K562 (cell line): ENCODE results near the gene FAM20B. TPM values are rescaled to one million over a fixed set of nuclear protein-coding genes. Genes with fewer than 3 reads are reported as not detected.

ENCODE experiments used
- CBFA2T2 ChIP-seq: fragments of 450-650 bp; conservative IDR thresholded peaks from 2 replicates; pipeline ENCODE4 v1.6.1; 2017; ENCODE audit warnings: mild to moderate bottlenecking
- CHD4 ChIP-seq: fragments of 200-600 bp; sonication (generic); IDR thresholded peaks from 3 replicates; pipeline ENCODE4 v1.6.1; 2012; ENCODE audit warnings: low read depth, mild to moderate bottlenecking, mixed read lengths, low read length, inconsistent platforms; ENCODE audit not compliant: insufficient read depth, insufficient replicate concordance, poor library complexity, severe bottlenecking
- FOXO4 ChIP-seq: fragments of 450-650 bp; formaldehyde crosslinking; IDR thresholded peaks from 2 replicates; pipeline ENCODE4 v1.4.0; 2020; ENCODE audit warnings: mild to moderate bottlenecking, moderate library complexity
- MXD1 ChIP-seq: fragments of 250-450 bp; sonication (Bioruptor Pico); IDR thresholded peaks from 2 replicates; pipeline ENCODE4 v1.8.0; 2021; ENCODE audit warnings: borderline replicate concordance, mild to moderate bottlenecking, moderate library complexity; ENCODE audit not compliant: poor library complexity, severe bottlenecking
- MYNN ChIP-seq, 2 experiments: sonication (generic); formaldehyde crosslinking in 1 of 2; IDR thresholded peaks; 2 replicates each; pipeline versions ENCODE4 v1.5.0 to v1.6.1; 2016 to 2020; ENCODE audit warnings: antibody characterized with exemption in 1 of 2, missing genetic modification reagents in 1 of 2
- NFIC ChIP-seq: fragments of 450-650 bp; IDR thresholded peaks from 2 replicates; pipeline ENCODE4 v1.6.1; 2017; ENCODE audit warnings: mild to moderate bottlenecking, inconsistent platforms
- TCF3 ChIP-seq: sonication (generic); formaldehyde crosslinking; IDR thresholded peaks from 2 replicates; pipeline ENCODE4 v1.4.0; 2020; ENCODE audit warnings: mild to moderate bottlenecking, missing genetic modification reagents
- TRIM24 ChIP-seq, 2 experiments: fragments of 450-650 bp; IDR thresholded peaks; 2 replicates each; pipeline ENCODE4 v1.6.1; 2016
- ZBTB33 ChIP-seq: sonication (generic); formaldehyde crosslinking; IDR thresholded peaks from 2 replicates; pipeline ENCODE4 v1.8.1; 2023; ENCODE audit warnings: mild to moderate bottlenecking, missing genetic modification reagents
- ZBTB40 ChIP-seq, 2 experiments: fragments of 450-650 bp in 1 of 2; sonication (generic) in 1 of 2; formaldehyde crosslinking in 1 of 2; IDR thresholded peaks; 2 replicates each; pipeline versions ENCODE4 v1.7.1 to v1.9.0; 2016 to 2022; ENCODE audit warnings: inconsistent platforms in 1 of 2, mild to moderate bottlenecking in 1 of 2, missing genetic modification reagents in 1 of 2
- ZNF778 ChIP-seq: fragments of 450-650 bp; formaldehyde crosslinking; IDR thresholded peaks from 2 replicates; pipeline ENCODE4 v1.4.0; 2020; ENCODE audit warnings: mild to moderate bottlenecking, moderate library complexity
- polyA plus RNA-seq, 8 experiments: library from polyadenylated mRNA; depleted of rRNA in 4 of 8; stranded (reverse) in 5 of 8; unstranded in 3 of 8; fragments of >200 nt; fragmentation: Nextera tagmentation in 2 of 8; fragmentation: Illumina TruSeq in 1 of 8; extraction: Ambion mirVana in 2 of 8; extraction: Trizol in 1 of 8; gene quantifications; 2 replicates each; pipeline versions ENCODE4 v1.2.1 to v1.2.3, GENCODE V29; 2011 to 2014; ENCODE audit warnings: inconsistent platforms in 1 of 8, missing spikeins in 1 of 8
- total RNA-seq, 7 experiments: library from RNA; depleted of rRNA in 6 of 7; stranded (reverse); fragments of >200 nt in 6 of 7; fragmentation: Illumina TruSeq in 2 of 7; extraction: Trizol in 2 of 7; gene quantifications; 2 replicates each; pipeline versions ENCODE4 v1.2.1 to v1.2.3, GENCODE V29; 2011 to 2021; ENCODE audit warnings: low replicate concordance in 1 of 7

FAM20B gene
- total and polyA plus RNA-seq, 9 of the 15 experiments (the other 6 are each of a cell fraction or from before 2014, with no cell fraction given), result 7.2 to 67.5 (median 42.9) TPM

DNA sequence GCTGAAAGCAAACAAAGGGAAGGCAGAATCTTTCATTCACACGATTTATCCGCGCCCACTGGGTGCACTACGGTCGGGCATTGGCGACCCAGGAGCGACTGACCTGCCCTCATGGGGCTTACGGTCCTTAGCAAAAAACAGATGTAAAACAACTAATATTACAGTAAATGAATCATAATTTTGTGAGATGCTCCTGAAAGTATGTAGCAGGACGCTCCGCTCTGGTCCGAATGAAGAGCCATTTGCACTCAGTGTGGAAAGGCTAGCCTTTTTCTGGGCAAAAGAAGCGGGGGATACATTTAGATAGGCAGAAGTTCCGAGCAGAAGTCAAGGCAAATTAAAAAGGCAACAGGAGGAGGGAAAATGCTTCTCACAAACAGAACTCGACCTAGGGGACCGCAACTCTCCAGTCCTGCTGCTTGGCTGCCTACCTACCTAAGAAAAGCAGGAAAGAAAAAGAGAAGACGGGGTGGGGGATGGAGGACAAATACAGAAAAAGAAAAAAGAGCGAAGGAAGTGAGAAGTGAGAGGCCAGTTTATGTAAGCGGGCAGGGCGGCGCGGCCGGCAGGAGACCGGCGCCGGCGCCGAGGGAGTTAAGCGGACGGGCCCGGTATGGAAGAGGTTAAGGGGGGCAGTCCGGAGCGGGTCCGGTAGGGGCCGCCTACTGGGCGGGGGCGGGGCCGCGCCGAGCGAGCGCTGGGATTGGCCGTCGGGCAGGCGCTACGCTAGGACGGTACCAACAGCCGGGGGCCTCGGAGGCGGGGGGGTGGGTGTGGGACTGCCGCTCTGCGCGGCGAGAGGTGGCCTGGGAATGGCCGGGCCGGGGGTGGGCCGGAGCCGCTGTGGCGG is at the start of gene FAM20B (continued):
- TF ChIP-seq MXD1 (CRISPR knock-in tag) (no peak), NFIC (peak; percentile 64), ZBTB40 (IDR thresholded peaks at IDR 0.05) (peak; percentile 68), ZBTB40 (CRISPR knock-in tag; IDR thresholded peaks at IDR 0.05) (no peak), CBFA2T2 (0 out of 2 replicates have a peak, but pooled peaks have one; percentile 22), ZNF778 (no peak), ZBTB33 (CRISPR knock-in tag) (peak; percentile 97), FOXO4 (CRISPR knock-in tag) (no peak), TCF3 (0 out of 2 replicates have a peak, but pooled peaks have one; percentile 4), CHD4 (peak; percentile 63), MYNN (IDR thresholded peaks at IDR 0.05) (peak; percentile 51; the same call in 1 of the 2 replicates), MYNN (CRISPR knock-in tag; IDR thresholded peaks at IDR 0.05) (no peak), TRIM24 (IDR thresholded peaks at IDR 0.05) (peak in 1 of 2 experiments; percentile 64; a peak in 2 of 4 replicates)
